OCI-LY7 (cell line): Measurements from ENCODE around the gene COPG1. TPM values are rescaled to one million over a fixed set of nuclear protein-coding genes. Genes with fewer than 3 reads are reported as not detected.

Experiments
- BruUV-seq: library from RNA; stranded (reverse); fragments of 400-500 nt; replicated peaks from 2 replicates; lab custom pipeline; 2021; lab: Mats Ljungman, UMichigan
- CTCF ChIA-PET: fragments of 300-600 bp; sonication (Branson Sonifier 250); formaldehyde crosslinking; loops from one replicate; lab custom pipeline; 2022; ENCODE audit warnings: antibody characterized with exemption; ENCODE audit not compliant: unreplicated experiment; lab: Charles Lee
- POLR2A ChIA-PET: fragments of 300-600 bp; sonication (Branson Sonifier 250); formaldehyde crosslinking; loops from one replicate; lab custom pipeline; 2022; ENCODE audit warnings: antibody characterized with exemption; lab: Charles Lee
- DNase-seq: peaks from one replicate; pipeline ENCODE4 v3.0.0-alpha.2; 2015; ENCODE audit warnings: low spot score
- H2AFZ ChIP-seq: fragments of 200-600 bp; sonication (generic), shearing (Covaris generic); 2 replicates; pipeline ENCODE4 v1.6.1; 2014; ENCODE audit warnings: mild to moderate bottlenecking, antibody characterized with exemption, low read length, moderate library complexity
- H3K27ac ChIP-seq: fragments of 200-600 bp; sonication (generic); 2 replicates; pipeline ENCODE4 v1.5.1; 2014; ENCODE audit warnings: mixed run types, low read depth, mild to moderate bottlenecking, moderate library complexity, low read length, inconsistent platforms; ENCODE audit not compliant: poor library complexity, severe bottlenecking
- H3K36me3 ChIP-seq: fragments of 200-600 bp; sonication (generic); 2 replicates; pipeline ENCODE4 v1.6.1; 2014; ENCODE audit warnings: mild to moderate bottlenecking, antibody characterized with exemption, low read length, moderate library complexity, mixed read lengths; ENCODE audit not compliant: insufficient read depth
- H3K4me1 ChIP-seq: fragments of 200-600 bp; sonication (generic); 2 replicates; pipeline ENCODE4 v1.5.1; 2014; ENCODE audit warnings: mild to moderate bottlenecking, low read length; ENCODE audit not compliant: insufficient read depth, poor library complexity, severe bottlenecking
- H3K4me2 ChIP-seq: fragments of 200-600 bp; sonication (generic); 2 replicates; pipeline ENCODE4 v1.6.1; 2014; ENCODE audit warnings: mild to moderate bottlenecking, low read length
- H3K4me3 ChIP-seq: fragments of 200-600 bp; sonication (generic); 2 replicates; pipeline ENCODE4 v1.5.1; 2014; ENCODE audit warnings: mild to moderate bottlenecking, low read depth, low read length; ENCODE audit not compliant: poor library complexity, severe bottlenecking
- H3K79me2 ChIP-seq: fragments of 200-600 bp; sonication (generic); 2 replicates; pipeline ENCODE4 v1.6.1; 2016; ENCODE audit warnings: low read depth, mild to moderate bottlenecking, low read length, moderate library complexity, mixed read lengths; ENCODE audit not compliant: insufficient read depth
- H3K9me2 ChIP-seq: fragments of 200-600 bp; sonication (generic); 2 replicates; pipeline ENCODE4 v1.6.1; 2016; ENCODE audit warnings: mild to moderate bottlenecking, low read length, mixed read lengths; ENCODE audit not compliant: insufficient read depth
- H3K9me3 ChIP-seq: fragments of 200-600 bp; sonication (generic); 2 replicates; pipeline ENCODE4 v1.6.1; 2014; ENCODE audit warnings: mild to moderate bottlenecking, mixed run types, low read length, mixed read lengths
- H4K20me1 ChIP-seq: fragments of 200-600 bp; sonication (generic); 2 replicates; pipeline ENCODE4 v1.6.1; 2014; ENCODE audit warnings: mild to moderate bottlenecking, antibody characterized with exemption, low read length, moderate library complexity, mixed read lengths; ENCODE audit not compliant: insufficient read depth
- CTCF ChIP-seq: fragments of 200-600 bp; sonication (generic); conservative IDR thresholded peaks from 2 replicates; pipeline ENCODE4 v1.5.1; 2014; ENCODE audit warnings: mild to moderate bottlenecking, antibody characterized with exemption, low read length, moderate library complexity, mixed read lengths
- EZH2phosphoT487 ChIP-seq: fragments of 200-600 bp; sonication (generic); IDR thresholded peaks from 2 replicates; pipeline ENCODE4 v1.6.1; 2018; ENCODE audit warnings: low read depth, borderline replicate concordance, mild to moderate bottlenecking, mixed run types, antibody characterized with exemption, low read length, moderate library complexity, mixed read lengths
- intact Hi-C: fragments of 100-400 bp; cut with micrococcal nuclease; formaldehyde crosslinking; loops from one replicate; pipeline ENCODE4 v1.10.0; 2022; ENCODE audit not compliant: unreplicated experiment
- total RNA-seq, 2 experiments: library from RNA; depleted of rRNA in 1 of 2; stranded (reverse); fragments of >200 nt in 1 of 2; shearing (Covaris generic) in 1 of 2; gene quantifications; 2 replicates each; pipeline ENCODE4 v1.2.3, GENCODE V29; 2014 to 2022

COPG1 gene
- total RNA-seq, 2 experiments from 2014 or later: 91.9 to 182 TPM

- no peak overlapping the region for H3K4me3 ChIP-seq
- peaks cover 3% of the 10 kb centered on the region; the same call in 1 of the 2 replicates for H3K9me3 ChIP-seq
- H3K27ac ChIP-seq: no peak overlapping the region
- peaks cover 29% of the 10 kb centered on the region; the same call in 1 of the 2 replicates for H4K20me1 ChIP-seq
- BruUV-seq: no TSS peak
- POLR2A ChIA-PET: no interaction called here
- intact Hi-C loops: no loop called here
- H3K9me2 ChIP-seq: no peaks in the 10 kb centered on the region
- DNase-seq: no peak
- peaks cover 75% of the 10 kb centered on the region for H3K79me2 ChIP-seq
- no peak overlapping the region for H3K4me2 ChIP-seq
- H2AFZ ChIP-seq: no peak overlapping the region
- CTCF ChIA-PET: no interaction called here
- H3K36me3 ChIP-seq: peaks cover 86% of the 10 kb centered on the region
- H3K4me1 ChIP-seq: peaks cover 50% of the 10 kb centered on the region
- TF ChIP-seq EZH2phosphoT487 (no peak), CTCF (no peak)
These were observed 36.7 kb downstream of the COPG1 start for GRCh38 chr3:129286081-129286480.

DNA sequence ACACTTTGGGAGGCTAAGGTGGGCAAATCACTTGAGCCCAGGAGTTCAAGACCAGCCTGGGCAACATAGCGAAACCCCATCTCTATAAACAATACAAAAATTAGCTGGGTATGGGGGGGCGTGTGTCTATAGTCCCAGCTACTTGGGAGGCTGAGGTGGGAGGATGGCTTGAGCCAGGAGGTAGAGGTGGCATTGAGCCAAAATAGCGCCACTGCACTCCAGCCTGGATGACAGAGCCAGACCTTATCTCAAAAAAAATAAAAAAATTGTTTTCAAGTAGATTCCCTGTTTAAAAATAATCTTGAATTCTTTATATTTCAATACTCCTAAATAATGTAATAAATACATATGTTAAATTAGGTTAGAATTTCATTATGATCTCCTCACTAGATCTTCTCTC, 39.0 kb downstream of the COPG1 start:
- peaks cover 63% of the 10 kb centered on the region for H3K79me2 ChIP-seq
- TF ChIP-seq CTCF (no peak), EZH2phosphoT487 (no peak)
- H2AFZ ChIP-seq: no peak overlapping the region
- ChIA-PET CTCF (interaction anchor here (0.6 kb wide), 1 partner anchor 166 kb away, joined by 3 read pairs; no protein-coding TSS in a partner anchor), POLR2A (interaction anchor here (1.1 to 1.5 kb wide), 4 partner anchors 9 to 125 kb away, joined by 3 read pairs; a partner anchor contains a TSS)
- no peak for DNase-seq
- H3K36me3 ChIP-seq: peaks cover 97% of the 10 kb centered on the region
- no peaks in the 10 kb centered on the region for H3K9me3 ChIP-seq
- H3K4me3 ChIP-seq: no peak overlapping the region
- H3K4me1 ChIP-seq: peaks cover 29% of the 10 kb centered on the region
- H3K9me2 ChIP-seq: no peaks in the 10 kb centered on the region
- no peak overlapping the region for H3K4me2 ChIP-seq
- no TSS peak for BruUV-seq
- intact Hi-C loops: loop anchor here (2.0 kb wide), 1 partner anchor 14 kb away; no protein-coding TSS in a partner anchor
- no peak overlapping the region for H3K27ac ChIP-seq
- peaks cover 29% of the 10 kb centered on the region; the same call in 1 of the 2 replicates for H4K20me1 ChIP-seq

GRCh38 chr3:129289201-129289921, 40.0 kb downstream of the COPG1 start:
- no TSS peak for BruUV-seq
- H3K9me2 ChIP-seq: no peaks in the 10 kb centered on the region
- TF ChIP-seq CTCF (no peak), EZH2phosphoT487 (no peak)
- ChIA-PET CTCF (no interaction called here), POLR2A (interaction anchor here (0.7 to 1.5 kb wide), 4 partner anchors 8 to 126 kb away, joined by 3 read pairs; partner anchors contain the start of gene HMCES)
- no peaks in the 10 kb centered on the region for H3K9me3 ChIP-seq
- peaks cover 19% of the 10 kb centered on the region for H3K4me1 ChIP-seq
- H4K20me1 ChIP-seq: peaks cover 22% of the 10 kb centered on the region; the same call in 1 of the 2 replicates
- peaks cover 97% of the 10 kb centered on the region for H3K36me3 ChIP-seq
- no peak overlapping the region for H2AFZ ChIP-seq
- peaks cover 55% of the 10 kb centered on the region for H3K79me2 ChIP-seq
- no peak overlapping the region for H3K4me2 ChIP-seq
- intact Hi-C loops: loop anchor here (2.0 kb wide), 1 partner anchor 13 kb away; no protein-coding TSS in a partner anchor
- no peak for DNase-seq
- no peak overlapping the region for H3K4me3 ChIP-seq
- no peak overlapping the region for H3K27ac ChIP-seq
